HCT116 (cell line): Measurements from ENCODE around the gene PRLR. TPM values are rescaled to one million over a fixed set of nuclear protein-coding genes. Genes with fewer than 3 reads are reported as not detected.

Experiments
- ATAC-seq: fragments of 200-7000 bp; cut with Tn5 transposase; 2 replicates; pipeline ENCODE4 v1.9.1; 2020; ENCODE audit warnings: mild to moderate bottlenecking, moderate library complexity
- BruUV-seq: library from RNA; stranded (reverse); fragments of 400-500 nt; replicated peaks from 2 replicates; lab custom pipeline; 2021; lab: Mats Ljungman, UMichigan
- CTCF ChIA-PET: fragments of 300-600 bp; sonication (Branson Sonifier 250); formaldehyde crosslinking; loops from one replicate; lab custom pipeline; 2021; ENCODE audit warnings: antibody characterized with exemption; lab: Charles Lee
- POLR2A ChIA-PET: fragments of 300-600, 350-600 bp; sonication (Branson Sonifier 250); formaldehyde crosslinking; loops from one replicate; lab custom pipeline; 2021; ENCODE audit warnings: antibody characterized with exemption; lab: Charles Lee
- RAD21 ChIA-PET, 2 experiments: fragments of 300-600 bp; sonication (Branson Sonifier 250); formaldehyde crosslinking; loops; one replicate each; lab custom pipeline; 2023; ENCODE audit warnings: low total read pairs in 2 of 2; ENCODE audit not compliant: uncharacterized antibody in 2 of 2, unreplicated experiment in 2 of 2, low non-redundant PET in 1 of 2; lab: Charles Lee
- DNase-seq: peaks from one replicate; pipeline ENCODE4 v3.0.0-alpha.2; 2010; ENCODE audit warnings: low read depth, low spot score
- H2AFZ ChIP-seq: fragments of 200-600 bp; shearing (Covaris generic), sonication (generic); 2 replicates; pipeline ENCODE4 v1.6.1; 2017; ENCODE audit warnings: low read depth, mixed run types, mixed read lengths, antibody characterized with exemption, low read length; ENCODE audit not compliant: poor library complexity, severe bottlenecking
- H3K27ac ChIP-seq: 2 replicates; pipeline ENCODE4 v1.5.1; 2012; ENCODE audit warnings: low read depth, low read length
- H3K27me3 ChIP-seq: fragments of 200-600 bp; sonication (generic); 2 replicates; pipeline ENCODE4 v1.6.1; 2016; ENCODE audit warnings: mixed run types, low read length, mixed read lengths; ENCODE audit not compliant: insufficient read depth
- H3K36me3 ChIP-seq, 2 experiments: fragments of 200-500 bp in 1 of 2; fragments of 200-600 bp in 1 of 2; sonication (Bioruptor generic) in 1 of 2; sonication (generic) in 1 of 2; 2 replicates each; pipeline versions ENCODE4 v1.5.1 to v1.6.1; 2014 to 2016; ENCODE audit warnings: low read length in 2 of 2, inconsistent platforms in 1 of 2, mixed read lengths in 1 of 2, mixed run types in 1 of 2; ENCODE audit not compliant: insufficient read depth in 2 of 2, control insufficient read depth in 1 of 2
- H3K4me1 ChIP-seq, 2 experiments: fragments of 200-600 bp in 1 of 2; sonication (generic) in 1 of 2; 2 replicates each; pipeline versions ENCODE4 v1.5.1 to v1.6.1; 2012 to 2017; ENCODE audit warnings: low read length in 2 of 2, inconsistent platforms in 1 of 2, mild to moderate bottlenecking in 1 of 2, mixed read lengths in 1 of 2, mixed run types in 1 of 2, moderate library complexity in 1 of 2; ENCODE audit not compliant: insufficient read depth in 2 of 2, control insufficient read depth in 1 of 2
- H3K4me2 ChIP-seq: fragments of 200-600 bp; sonication (generic); 2 replicates; pipeline ENCODE4 v1.6.1; 2017; ENCODE audit warnings: mixed run types, low read length, mixed read lengths
- H3K4me3 ChIP-seq, 2 experiments: fragments of 200-600 bp in 1 of 2; sonication (generic) in 1 of 2; replicated peaks in 1 of 2; 2 replicates each; pipeline ENCODE4 v1.5.1; 2011 to 2016; ENCODE audit warnings: low read length in 2 of 2, control low read depth in 1 of 2, low read depth in 1 of 2, mild to moderate bottlenecking in 1 of 2, mixed read lengths in 1 of 2, mixed run types in 1 of 2
- H3K79me2 ChIP-seq: fragments of 200-600 bp; sonication (generic); 2 replicates; pipeline ENCODE4 v1.6.1; 2017; ENCODE audit warnings: mild to moderate bottlenecking, mixed run types, low read length, moderate library complexity, mixed read lengths; ENCODE audit not compliant: insufficient read depth
- H3K9ac ChIP-seq: fragments of 200-600 bp; sonication (generic); 2 replicates; pipeline ENCODE4 v1.6.1; 2016; ENCODE audit warnings: low read length, mixed read lengths
- H3K9me2 ChIP-seq: fragments of 200-600 bp; sonication (generic), shearing (Covaris generic); 2 replicates; pipeline ENCODE4 v1.6.1; 2017; ENCODE audit warnings: mixed run types, mild to moderate bottlenecking, moderate library complexity; ENCODE audit not compliant: insufficient read depth
- H3K9me3 ChIP-seq, 2 experiments: fragments of 200-500 bp in 1 of 2; fragments of 200-600 bp in 1 of 2; sonication (Bioruptor generic) in 1 of 2; sonication (generic) in 1 of 2; 2 replicates each; pipeline ENCODE4 v1.6.1; 2014 to 2017; ENCODE audit warnings: low read length in 2 of 2, mixed read lengths in 2 of 2, inconsistent platforms in 1 of 2, low read depth in 1 of 2, mild to moderate bottlenecking in 1 of 2, mixed run types in 1 of 2, moderate library complexity in 1 of 2; ENCODE audit not compliant: control insufficient read depth in 1 of 2, insufficient read depth in 1 of 2
- H4K20me1 ChIP-seq: fragments of 200-600 bp; sonication (generic), shearing (Covaris generic); 2 replicates; pipeline ENCODE4 v1.6.1; 2017; ENCODE audit warnings: mixed run types, mild to moderate bottlenecking, moderate library complexity; ENCODE audit not compliant: insufficient read depth
- CBX3 ChIP-seq: IDR thresholded peaks from 2 replicates; pipeline ENCODE4 v1.6.1; 2012; ENCODE audit warnings: low read depth
- CEBPB ChIP-seq: IDR thresholded peaks from 2 replicates; pipeline ENCODE4 v1.6.1; 2012; ENCODE audit warnings: low read depth
- ELF1 ChIP-seq: IDR thresholded peaks from 2 replicates; pipeline ENCODE4 v1.6.1; 2012; ENCODE audit warnings: low read depth, borderline replicate concordance
- EZH2 ChIP-seq: fragments of 200-600 bp; sonication (generic); IDR thresholded peaks from 2 replicates; pipeline ENCODE4 v1.6.1; 2017; ENCODE audit warnings: antibody characterized with exemption, mixed run types
- EZH2phosphoT487 ChIP-seq: fragments of 200-600 bp; IDR thresholded peaks from 2 replicates; pipeline ENCODE4 v1.6.1; 2018; ENCODE audit warnings: antibody characterized with exemption, borderline replicate concordance
- FOSL1 ChIP-seq: IDR thresholded peaks from 2 replicates; pipeline ENCODE4 v1.6.1; 2012; ENCODE audit warnings: low read depth
- JUND ChIP-seq: IDR thresholded peaks from 2 replicates; pipeline ENCODE4 v1.6.1; 2012
- POLR2A ChIP-seq: IDR thresholded peaks from 2 replicates; pipeline ENCODE4 v1.7.0; 2011; ENCODE audit warnings: borderline replicate concordance; ENCODE audit not compliant: insufficient read depth, insufficient read length; ENCODE audit errors: extremely low read depth
- POLR2AphosphoS5 ChIP-seq: IDR thresholded peaks from 2 replicates; pipeline ENCODE4 v1.6.1; 2011; ENCODE audit warnings: mild to moderate bottlenecking, low read depth, low read length, moderate library complexity
- SIN3A ChIP-seq: IDR thresholded peaks from 2 replicates; pipeline ENCODE4 v1.6.1; 2012; ENCODE audit warnings: low read depth
- SP1 ChIP-seq: IDR thresholded peaks from 2 replicates; pipeline ENCODE4 v1.6.1; 2012; ENCODE audit warnings: low read depth
- SRF ChIP-seq: IDR thresholded peaks from 2 replicates; pipeline ENCODE4 v1.6.1; 2012; ENCODE audit warnings: low read depth
- TCF7L2 ChIP-seq: IDR thresholded peaks from 2 replicates; pipeline ENCODE4 v1.7.0; 2011; ENCODE audit warnings: borderline replicate concordance, inconsistent platforms; ENCODE audit not compliant: insufficient read depth, insufficient read length; ENCODE audit errors: extremely low read depth
- YY1 ChIP-seq: IDR thresholded peaks from 2 replicates; pipeline ENCODE4 v1.6.1; 2011; ENCODE audit warnings: low read length, low read depth, moderate library complexity, mild to moderate bottlenecking; ENCODE audit not compliant: insufficient replicate concordance; ENCODE audit errors: extremely low read depth
- ZFX ChIP-seq: fragments of 450-650 bp; IDR thresholded peaks from 2 replicates; pipeline ENCODE4 v1.6.1; 2017
- ZNF274 ChIP-seq: fragments of 200-500 bp; sonication (Bioruptor generic); IDR thresholded peaks from 2 replicates; pipeline ENCODE4 v1.6.1; 2014; ENCODE audit warnings: mild to moderate bottlenecking, low read depth, low read length, inconsistent platforms
- intact Hi-C: fragments of 100-400 bp; cut with micrococcal nuclease; formaldehyde crosslinking; loops from 2 replicates; pipeline ENCODE4 v1.10.0; 2022
- total RNA-seq: library from RNA; stranded (reverse); gene quantifications from one replicate; pipeline ENCODE4 v1.2.1, GENCODE V29; 2021; ENCODE audit not compliant: unreplicated experiment
- TF ChIP-seq, protein P1 (sequence below): IDR thresholded peaks from 2 replicates; pipeline ENCODE4 v1.6.1; 2012; ENCODE audit warnings: low read depth
- TF ChIP-seq, protein P2 (sequence below): IDR thresholded peaks from 2 replicates; pipeline ENCODE4 v1.6.1; 2011; ENCODE audit warnings: mild to moderate bottlenecking, low read length, moderate library complexity; ENCODE audit not compliant: insufficient replicate concordance; ENCODE audit errors: extremely low read depth
- TF ChIP-seq, protein P3 (sequence below): IDR thresholded peaks from 2 replicates; pipeline ENCODE4 v1.6.1; 2012

PRLR gene
- total RNA-seq, 1 experiment from 2014 or later: 0.10 TPM

DNA sequence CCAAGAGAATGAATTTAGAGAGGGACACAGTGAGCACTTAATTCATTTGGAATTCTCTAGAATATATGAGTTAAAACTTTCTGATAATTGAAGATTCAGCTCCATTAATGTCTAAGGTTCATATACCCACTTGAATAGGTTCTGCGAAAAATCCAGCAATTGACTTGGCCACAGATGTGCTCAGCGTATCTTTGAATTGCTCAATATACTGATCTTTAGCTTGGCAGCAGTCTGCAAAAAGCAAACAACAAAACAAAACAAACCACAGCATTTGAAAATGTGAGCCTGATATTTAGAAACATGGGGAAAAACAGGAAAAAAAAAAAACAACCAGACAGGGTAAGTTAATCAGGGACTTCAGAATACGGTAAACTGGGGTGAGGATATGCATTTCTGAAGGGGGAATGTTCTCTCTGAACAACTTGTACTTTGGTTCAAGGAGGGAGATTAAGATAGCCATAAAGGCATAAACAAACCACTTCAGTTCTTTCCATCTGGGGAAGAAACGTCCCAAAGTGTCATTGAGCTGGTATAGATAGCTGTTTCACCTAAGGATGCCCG lies 203.9 kb downstream of the PRLR start:
- no TSS peak for BruUV-seq
- peaks cover 46% of the 10 kb centered on the region for H3K27me3 ChIP-seq

More for the DNA sequence above, 203.9 kb downstream of the PRLR start:
- no peak for ATAC-seq
- no peak for DNase-seq
- no peak overlapping the region for H2AFZ ChIP-seq
- ChIA-PET CTCF (no interaction called here), RAD21 (no interaction called here), POLR2A (no interaction called here)
- H3K4me2 ChIP-seq: no peak overlapping the region
- H3K79me2 ChIP-seq: no peaks in the 10 kb centered on the region
- no peak overlapping the region for H3K4me3 ChIP-seq
- no peaks in the 10 kb centered on the region for H3K4me1 ChIP-seq
- TF ChIP-seq JUND (no peak), CEBPB (no peak), SRF (no peak), ELF1 (no peak), CBX3 (no peak), SP1 (no peak), YY1 (no peak), EZH2phosphoT487 (no peak), SIN3A (no peak), POLR2AphosphoS5 (no peak), FOSL1 (no peak), ZNF274 (no peak), ZFX (no peak), POLR2A (no peak), EZH2 (no peak), TCF7L2 (no peak)
- TF ChIP-seq, protein P1, sequence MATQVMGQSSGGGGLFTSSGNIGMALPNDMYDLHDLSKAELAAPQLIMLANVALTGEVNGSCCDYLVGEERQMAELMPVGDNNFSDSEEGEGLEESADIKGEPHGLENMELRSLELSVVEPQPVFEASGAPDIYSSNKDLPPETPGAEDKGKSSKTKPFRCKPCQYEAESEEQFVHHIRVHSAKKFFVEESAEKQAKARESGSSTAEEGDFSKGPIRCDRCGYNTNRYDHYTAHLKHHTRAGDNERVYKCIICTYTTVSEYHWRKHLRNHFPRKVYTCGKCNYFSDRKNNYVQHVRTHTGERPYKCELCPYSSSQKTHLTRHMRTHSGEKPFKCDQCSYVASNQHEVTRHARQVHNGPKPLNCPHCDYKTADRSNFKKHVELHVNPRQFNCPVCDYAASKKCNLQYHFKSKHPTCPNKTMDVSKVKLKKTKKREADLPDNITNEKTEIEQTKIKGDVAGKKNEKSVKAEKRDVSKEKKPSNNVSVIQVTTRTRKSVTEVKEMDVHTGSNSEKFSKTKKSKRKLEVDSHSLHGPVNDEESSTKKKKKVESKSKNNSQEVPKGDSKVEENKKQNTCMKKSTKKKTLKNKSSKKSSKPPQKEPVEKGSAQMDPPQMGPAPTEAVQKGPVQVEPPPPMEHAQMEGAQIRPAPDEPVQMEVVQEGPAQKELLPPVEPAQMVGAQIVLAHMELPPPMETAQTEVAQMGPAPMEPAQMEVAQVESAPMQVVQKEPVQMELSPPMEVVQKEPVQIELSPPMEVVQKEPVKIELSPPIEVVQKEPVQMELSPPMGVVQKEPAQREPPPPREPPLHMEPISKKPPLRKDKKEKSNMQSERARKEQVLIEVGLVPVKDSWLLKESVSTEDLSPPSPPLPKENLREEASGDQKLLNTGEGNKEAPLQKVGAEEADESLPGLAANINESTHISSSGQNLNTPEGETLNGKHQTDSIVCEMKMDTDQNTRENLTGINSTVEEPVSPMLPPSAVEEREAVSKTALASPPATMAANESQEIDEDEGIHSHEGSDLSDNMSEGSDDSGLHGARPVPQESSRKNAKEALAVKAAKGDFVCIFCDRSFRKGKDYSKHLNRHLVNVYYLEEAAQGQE: no peak
- TF ChIP-seq, protein P2, sequence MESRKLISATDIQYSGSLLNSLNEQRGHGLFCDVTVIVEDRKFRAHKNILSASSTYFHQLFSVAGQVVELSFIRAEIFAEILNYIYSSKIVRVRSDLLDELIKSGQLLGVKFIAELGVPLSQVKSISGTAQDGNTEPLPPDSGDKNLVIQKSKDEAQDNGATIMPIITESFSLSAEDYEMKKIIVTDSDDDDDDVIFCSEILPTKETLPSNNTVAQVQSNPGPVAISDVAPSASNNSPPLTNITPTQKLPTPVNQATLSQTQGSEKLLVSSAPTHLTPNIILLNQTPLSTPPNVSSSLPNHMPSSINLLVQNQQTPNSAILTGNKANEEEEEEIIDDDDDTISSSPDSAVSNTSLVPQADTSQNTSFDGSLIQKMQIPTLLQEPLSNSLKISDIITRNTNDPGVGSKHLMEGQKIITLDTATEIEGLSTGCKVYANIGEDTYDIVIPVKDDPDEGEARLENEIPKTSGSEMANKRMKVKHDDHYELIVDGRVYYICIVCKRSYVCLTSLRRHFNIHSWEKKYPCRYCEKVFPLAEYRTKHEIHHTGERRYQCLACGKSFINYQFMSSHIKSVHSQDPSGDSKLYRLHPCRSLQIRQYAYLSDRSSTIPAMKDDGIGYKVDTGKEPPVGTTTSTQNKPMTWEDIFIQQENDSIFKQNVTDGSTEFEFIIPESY: no peak
- TF ChIP-seq, protein P3, sequence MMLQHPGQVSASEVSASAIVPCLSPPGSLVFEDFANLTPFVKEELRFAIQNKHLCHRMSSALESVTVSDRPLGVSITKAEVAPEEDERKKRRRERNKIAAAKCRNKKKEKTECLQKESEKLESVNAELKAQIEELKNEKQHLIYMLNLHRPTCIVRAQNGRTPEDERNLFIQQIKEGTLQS: no peak
- H4K20me1 ChIP-seq: no peaks in the 10 kb centered on the region
- no peaks in the 10 kb centered on the region for H3K9me2 ChIP-seq
- H3K9ac ChIP-seq: no peak overlapping the region
- H3K36me3 ChIP-seq: no peaks in the 10 kb centered on the region
- intact Hi-C loops: no loop called here
- no peaks in the 10 kb centered on the region for H3K9me3 ChIP-seq
- no peak overlapping the region for H3K27ac ChIP-seq
